Thymus (tissue), 11 donors: ENCODE measurements around the gene NLRP9. TPM values are rescaled to one million over a fixed set of nuclear protein-coding genes. Genes with fewer than 3 reads are reported as not detected.

Source experiments
- DNase-seq, 9 donors: peaks; one replicate each; pipeline ENCODE4 v3.0.0-alpha.2; 2013; ENCODE audit warnings: low spot score in 9 of 9, low read depth in 6 of 9, missing footprints in 1 of 9
- H3K27ac ChIP-seq, 2 donors: one replicate each; pipeline ENCODE4 v1.5.1; 2013; ENCODE audit warnings: control low read depth in 1 of 2, low read depth in 1 of 2, low read length in 1 of 2, mild to moderate bottlenecking in 1 of 2, moderate library complexity in 1 of 2
- H3K27me3 ChIP-seq, 2 donors: one replicate each; pipeline ENCODE4 v1.5.1; 2013; ENCODE audit warnings: low read length in 1 of 2; ENCODE audit not compliant: control insufficient read depth in 2 of 2, insufficient read depth in 1 of 2
- H3K36me3 ChIP-seq, 2 donors: one replicate each; pipeline ENCODE4 v1.5.1; 2013; ENCODE audit warnings: low read length in 1 of 2, mild to moderate bottlenecking in 1 of 2, moderate library complexity in 1 of 2; ENCODE audit not compliant: control insufficient read depth in 2 of 2, insufficient read depth in 2 of 2
- H3K4me1 ChIP-seq, 2 donors: one replicate each; pipeline ENCODE4 v1.5.1; 2013; ENCODE audit warnings: low read length in 2 of 2; ENCODE audit not compliant: control insufficient read depth in 2 of 2, insufficient read depth in 2 of 2
- H3K4me3 ChIP-seq, 2 donors: one replicate each; pipeline ENCODE4 v1.5.1; 2013; ENCODE audit warnings: low read length in 2 of 2, control low read depth in 1 of 2, mild to moderate bottlenecking in 1 of 2
- H3K9me3 ChIP-seq, 2 donors: one replicate each; pipeline ENCODE4 v1.5.1; 2013; ENCODE audit warnings: low read length in 1 of 2, mild to moderate bottlenecking in 1 of 2; ENCODE audit not compliant: control insufficient read depth in 2 of 2, insufficient read depth in 1 of 2
- WGBS: extraction: QIAGEN DNeasy Blood & Tissue Kit; methylation state at CpG from one replicate; pipeline ENCODE4 v1.1.7; 2013; 5-methylcytosine and 5-hydroxymethylcytosine counted together
- polyA plus RNA-seq: library from polyadenylated mRNA; stranded (reverse); fragments of 200-250 nt; gene quantifications from one replicate; pipeline ENCODE4 v1.2.3, GENCODE V29; 2013
- total RNA-seq: library from RNA; stranded (reverse); fragments of 120-200 nt; gene quantifications from one replicate; pipeline ENCODE4 v1.2.4, GENCODE V29; 2013
- donor health status: healthy.

NLRP9 gene
- total and polyA plus RNA-seq, 2 donors: 0.02 TPM; not detected in 1

DNA sequence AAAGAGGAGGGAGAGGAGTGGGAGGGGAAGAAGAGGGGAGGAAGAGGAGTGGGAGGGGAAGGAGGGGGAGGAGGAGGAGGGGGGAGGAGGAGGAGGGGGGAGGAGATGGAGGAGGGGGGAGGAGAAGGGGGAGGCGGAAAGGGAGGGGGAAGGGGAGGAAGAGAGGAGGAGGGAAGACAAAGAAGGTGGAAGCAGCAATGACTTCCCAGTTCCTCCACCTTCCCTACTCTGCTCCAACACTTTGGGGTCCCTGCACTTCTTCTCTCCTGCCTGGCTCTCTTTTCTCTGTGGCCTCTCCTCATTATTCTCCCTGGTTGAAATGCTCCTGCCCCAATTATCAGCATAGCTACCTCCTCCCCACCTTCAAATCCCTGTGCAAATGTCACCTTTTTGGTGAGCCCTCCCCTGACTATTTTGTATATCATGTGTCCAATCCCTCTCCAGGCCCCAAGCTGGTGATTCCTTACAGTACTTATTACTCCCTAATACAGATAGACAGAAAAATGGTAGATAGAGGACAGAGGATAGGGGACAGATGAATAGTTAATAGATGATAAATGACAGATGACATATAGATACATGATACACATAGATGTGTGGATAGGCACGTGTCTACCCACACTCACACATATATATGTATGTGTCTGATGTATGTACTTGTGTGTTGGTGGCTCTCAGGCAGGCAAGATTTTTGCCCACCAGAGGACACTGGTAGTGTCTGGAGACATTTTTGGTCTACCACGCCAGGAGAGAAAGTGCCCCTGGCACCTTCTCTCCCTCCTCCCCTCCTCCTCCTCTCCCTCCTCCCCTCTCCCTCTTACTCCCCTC lies 25.2 kb downstream of the NLRP9 start:
- Histone ChIP-seq H3K9me3 (no peaks in the 10 kb centered on the region), H3K27me3 (peaks cover 0 to 2% of the 10 kb centered on the region in 2 donors), H3K36me3 (no peaks in the 10 kb centered on the region), H3K27ac (no peak overlapping the region), H3K4me3 (no peak overlapping the region), H3K4me1 (no peaks in the 10 kb centered on the region)
- 97% methylated on average over 2 of the region's 3 CpGs for WGBS
- no peak for DNase-seq

DNA sequence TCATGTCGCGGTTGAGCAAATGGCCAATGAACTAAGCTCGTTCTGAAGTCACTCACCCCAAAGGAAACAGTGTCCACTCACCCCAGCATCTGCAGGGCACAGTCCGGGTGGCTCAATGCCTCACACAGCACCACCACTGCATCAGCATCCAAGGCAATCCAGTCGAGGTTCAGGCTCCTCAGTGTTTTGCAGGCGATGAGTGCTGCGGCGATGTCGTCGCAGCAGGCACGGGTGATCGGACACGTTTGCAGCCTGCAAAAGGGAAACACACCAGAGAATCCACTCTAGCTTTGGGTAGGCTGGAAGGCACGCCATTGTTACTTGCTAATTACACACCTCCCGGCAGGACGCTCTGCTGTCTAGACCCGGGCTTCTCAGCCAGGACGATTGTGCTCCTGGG lies 26.5 kb downstream of the NLRP9 start:
- DNase-seq: no peak
- H3K9me3 ChIP-seq: no peaks in the 10 kb centered on the region
- H3K4me3 ChIP-seq: no peak overlapping the region
- WGBS: 86% methylated on average over 18 of the region's 18 CpGs
- no peak overlapping the region for H3K27ac ChIP-seq
- no peaks in the 10 kb centered on the region for H3K4me1 ChIP-seq
- no peaks in the 10 kb centered on the region for H3K27me3 ChIP-seq
- no peaks in the 10 kb centered on the region for H3K36me3 ChIP-seq

DNA sequence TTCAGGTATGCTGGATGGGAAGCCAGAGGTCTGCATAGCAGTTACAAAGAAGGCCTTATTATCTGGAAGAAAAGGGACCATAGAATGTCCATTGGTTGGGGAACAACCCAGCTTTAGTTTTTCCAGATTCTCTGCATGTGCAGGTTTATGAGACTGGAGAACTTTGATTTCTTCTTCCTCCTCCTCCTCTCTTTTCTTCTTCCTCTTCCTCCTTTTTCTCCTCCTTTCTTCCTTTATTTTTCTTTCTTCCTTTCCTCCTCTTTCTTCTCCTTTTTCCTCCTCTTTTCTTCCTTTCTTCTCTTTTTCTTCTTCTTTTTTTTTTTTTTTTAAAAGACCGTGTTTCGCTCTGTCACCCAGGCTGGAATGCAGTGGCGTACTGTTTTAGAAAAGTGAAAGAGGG lies 32.2 kb downstream of the NLRP9 start:
- no peaks in the 10 kb centered on the region for H3K4me1 ChIP-seq
- H3K4me3 ChIP-seq: no peak overlapping the region
- no peak overlapping the region for H3K27ac ChIP-seq
- no peak for DNase-seq
- H3K9me3 ChIP-seq: no peaks in the 10 kb centered on the region
- no peaks in the 10 kb centered on the region for H3K27me3 ChIP-seq
- 94% methylated on average over 3 of the region's 3 CpGs for WGBS
- H3K36me3 ChIP-seq: no peaks in the 10 kb centered on the region

DNA sequence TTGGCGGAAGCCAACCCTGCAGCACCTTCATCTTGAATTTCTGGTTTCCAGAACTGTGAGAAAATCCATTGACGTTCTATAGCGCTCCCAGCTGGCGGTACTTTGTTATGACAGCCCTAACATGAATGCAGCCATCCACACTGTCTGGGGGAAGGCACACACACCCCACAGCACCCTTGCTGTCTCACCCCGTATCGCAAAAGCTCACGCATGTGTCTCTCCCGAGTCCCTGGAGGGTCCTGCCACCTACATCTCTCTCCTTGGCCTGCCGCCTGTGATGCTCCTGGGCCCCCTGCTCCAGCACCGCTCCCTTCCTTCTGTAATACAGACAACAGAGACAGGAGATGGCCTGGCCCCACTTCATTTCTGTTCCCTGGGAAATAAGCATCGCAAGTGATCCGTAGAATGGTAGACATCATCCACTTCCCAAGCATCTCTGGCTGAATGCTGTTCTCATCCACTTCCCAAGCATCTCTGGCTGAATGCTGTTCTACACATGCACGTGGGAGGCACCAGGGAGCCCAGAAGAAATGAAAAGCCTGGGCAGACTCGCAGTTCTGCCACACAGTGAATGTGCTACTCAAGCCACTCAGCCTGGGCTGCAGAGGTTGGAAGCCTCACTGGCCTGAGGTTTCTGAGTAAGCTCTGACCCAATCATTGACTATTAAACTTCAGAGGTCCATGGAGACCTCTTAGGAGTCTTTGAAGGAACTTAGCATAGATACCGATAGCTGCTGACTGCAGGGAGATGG lies 33.5 kb downstream of the NLRP9 start:
- no peak overlapping the region for H3K27ac ChIP-seq
- no peak for DNase-seq
- H3K27me3 ChIP-seq: no peaks in the 10 kb centered on the region
- H3K36me3 ChIP-seq: no peaks in the 10 kb centered on the region
- WGBS: 95% methylated on average over 15 of the region's 15 CpGs
- H3K4me1 ChIP-seq: no peaks in the 10 kb centered on the region
- H3K4me3 ChIP-seq: no peak overlapping the region
- H3K9me3 ChIP-seq: no peaks in the 10 kb centered on the region

DNA sequence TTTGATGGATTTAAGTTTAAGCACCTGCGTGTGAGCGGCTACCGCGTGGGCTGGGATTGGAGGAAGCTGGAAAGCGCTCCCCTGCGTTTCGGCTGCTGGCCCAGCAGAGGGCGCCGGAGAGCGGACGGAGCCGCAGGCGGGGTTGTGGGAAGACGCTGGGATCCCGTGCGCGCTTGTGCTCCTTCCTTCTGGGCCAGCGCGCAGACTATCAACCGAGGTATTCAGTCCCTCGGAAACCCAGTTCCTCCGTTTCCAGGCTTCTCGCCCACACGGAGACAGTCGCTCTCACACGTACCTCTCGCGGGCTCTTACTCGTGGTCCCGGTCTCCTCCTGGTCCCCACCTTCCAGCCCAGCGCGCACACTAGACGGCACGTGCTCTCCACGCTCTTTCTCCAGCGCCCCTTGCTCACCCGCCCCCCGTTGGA lies 34.4 kb downstream of the NLRP9 start:
- Histone ChIP-seq H3K4me1 (no peaks in the 10 kb centered on the region), H3K9me3 (no peaks in the 10 kb centered on the region), H3K27ac (no peak overlapping the region), H3K4me3 (no peak overlapping the region), H3K27me3 (no peaks in the 10 kb centered on the region), H3K36me3 (no peaks in the 10 kb centered on the region)
- WGBS: 54% methylated on average over 38 of the region's 38 CpGs
- peak in 5 of 9 donors; percentile 4 to 30 (median 12) for DNase-seq

DNA sequence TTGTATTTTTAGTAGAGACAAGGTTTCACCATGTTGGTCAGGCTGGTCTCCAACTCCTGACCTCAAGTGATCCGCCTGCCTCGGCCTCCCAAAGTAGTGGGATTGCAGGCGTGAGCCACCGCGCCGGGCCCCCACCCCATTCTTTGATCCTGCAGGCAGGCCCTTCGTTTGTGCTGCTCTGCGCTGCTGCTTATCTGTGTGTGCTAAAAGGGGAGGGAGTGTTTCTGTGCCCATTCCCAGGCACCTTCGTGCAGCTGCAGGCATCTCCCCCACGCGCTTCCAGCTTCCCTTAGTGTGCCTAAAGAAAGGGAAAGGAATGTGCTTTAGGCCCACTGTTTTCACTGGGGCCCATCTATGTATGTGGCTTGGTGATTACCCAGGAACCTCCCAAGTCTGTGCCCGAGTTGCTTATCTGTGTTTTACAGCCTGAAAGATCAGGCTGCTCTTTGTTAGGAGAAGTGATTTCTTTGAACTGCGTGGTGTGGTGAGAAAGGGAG lies 36.0 kb downstream of the NLRP9 start:
- no peaks in the 10 kb centered on the region for H3K4me1 ChIP-seq
- DNase-seq: no peak
- H3K36me3 ChIP-seq: peaks cover 5 to 7% of the 10 kb centered on the region in 2 donors
- no peak overlapping the region for H3K27ac ChIP-seq
- H3K27me3 ChIP-seq: no peaks in the 10 kb centered on the region
- 93% methylated on average over 13 of the region's 13 CpGs for WGBS
- no peaks in the 10 kb centered on the region for H3K9me3 ChIP-seq
- no peak overlapping the region for H3K4me3 ChIP-seq

DNA sequence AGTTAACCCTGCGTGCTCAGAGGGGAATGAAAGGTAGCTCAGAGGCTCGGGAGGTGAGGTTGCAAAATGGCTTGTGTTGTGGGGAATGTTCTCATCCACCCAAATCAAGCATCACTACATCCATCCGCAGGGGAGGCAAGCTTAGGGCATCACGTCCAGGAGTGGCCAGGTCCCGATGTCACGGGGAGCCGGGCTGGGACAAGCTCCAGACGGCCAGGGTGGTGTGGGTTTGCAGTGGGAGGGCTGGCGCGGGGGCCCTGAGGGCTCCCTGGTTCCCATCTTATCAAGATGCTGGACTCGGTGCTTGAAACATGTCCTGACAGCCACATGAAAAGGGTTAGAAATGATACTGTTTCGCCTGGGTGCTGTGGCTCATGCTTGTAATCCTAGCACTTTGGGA lies 37.4 kb downstream of the NLRP9 start:
- no peaks in the 10 kb centered on the region for H3K9me3 ChIP-seq
- no peak overlapping the region for H3K27ac ChIP-seq
- H3K36me3 ChIP-seq: peaks cover 14 to 20% of the 10 kb centered on the region in 2 donors
- DNase-seq: no peak
- no peaks in the 10 kb centered on the region for H3K4me1 ChIP-seq
- no peaks in the 10 kb centered on the region for H3K27me3 ChIP-seq
- no peak overlapping the region for H3K4me3 ChIP-seq
- WGBS: 97% methylated on average over 12 of the region's 12 CpGs

DNA sequence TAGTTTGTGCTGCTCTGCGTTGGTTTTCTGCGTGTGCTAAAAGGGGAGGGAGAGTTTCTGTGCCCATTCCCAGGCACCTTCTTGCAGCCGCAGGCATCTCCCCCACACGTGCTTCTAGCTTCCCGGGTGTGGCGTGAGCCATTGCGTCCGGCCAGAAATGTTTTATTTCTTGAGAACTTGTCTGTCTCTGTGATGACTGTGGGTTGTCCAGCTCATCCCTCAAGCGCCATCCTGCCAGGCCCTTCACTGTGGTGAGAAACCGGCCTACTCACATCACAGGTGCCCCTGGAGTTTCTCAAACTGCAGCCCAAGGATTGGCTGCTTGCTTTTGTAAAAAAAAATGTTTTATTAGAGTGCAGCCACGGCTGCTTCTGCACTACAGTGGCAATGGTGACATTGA lies 39.0 kb downstream of the NLRP9 start:
- 98% methylated on average over 11 of the region's 11 CpGs for WGBS
- no peak overlapping the region for H3K4me3 ChIP-seq
- peaks cover 22 to 33% of the 10 kb centered on the region in 2 donors for H3K36me3 ChIP-seq
- no peak for DNase-seq
- H3K27ac ChIP-seq: no peak overlapping the region
- no peaks in the 10 kb centered on the region for H3K27me3 ChIP-seq
- H3K9me3 ChIP-seq: no peaks in the 10 kb centered on the region
- no peaks in the 10 kb centered on the region for H3K4me1 ChIP-seq

DNA sequence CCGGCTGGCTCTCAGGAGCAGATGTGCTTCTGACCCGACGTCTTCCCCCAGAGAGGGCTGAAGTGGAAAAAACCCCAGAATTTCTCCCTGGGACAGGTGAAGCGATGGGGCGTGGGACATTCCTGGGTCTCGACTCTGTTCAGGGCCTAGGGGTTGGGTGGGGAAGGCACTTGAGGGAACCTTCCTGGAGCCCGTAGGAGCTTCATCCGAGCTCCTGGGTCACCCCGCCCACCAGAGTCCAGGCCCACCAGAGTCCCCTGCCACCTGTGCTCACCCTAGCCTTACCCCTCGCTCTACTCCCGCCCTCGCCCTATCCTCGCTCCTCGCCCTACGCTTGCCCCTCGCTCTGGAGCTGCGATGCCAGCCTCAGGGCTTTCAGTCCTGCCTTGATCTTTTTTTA lies 39.9 kb downstream of the NLRP9 start:
- no peak for DNase-seq
- no peaks in the 10 kb centered on the region for H3K27me3 ChIP-seq
- H3K36me3 ChIP-seq: peaks cover 31 to 40% of the 10 kb centered on the region in 2 donors
- H3K4me3 ChIP-seq: no peak overlapping the region
- no peak overlapping the region for H3K27ac ChIP-seq
- WGBS: 95% methylated on average over 17 of the region's 17 CpGs
- no peaks in the 10 kb centered on the region for H3K9me3 ChIP-seq
- H3K4me1 ChIP-seq: no peaks in the 10 kb centered on the region
